HTR-8/SVneo (cell line): ENCODE data around the gene TBC1D2B.
"Not testable (repeated sequence)": the region's sequence is repeated elsewhere in the genome, so short reads cannot be mapped to it uniquely, and the experiment has no call there.

Source experiments
- DNase-seq: peaks from one replicate; pipeline ENCODE4 v3.0.0; 2011; ENCODE audit warnings: low spot score, mixed read lengths; ENCODE audit not compliant: insufficient read length
- FAIRE-seq: peaks from 2 replicates; lab custom pipeline; 2011; peaks lifted over from hg19 to GRCh38; lab: Jason Lieb, UNC

Gene TBC1D2B

DNA sequence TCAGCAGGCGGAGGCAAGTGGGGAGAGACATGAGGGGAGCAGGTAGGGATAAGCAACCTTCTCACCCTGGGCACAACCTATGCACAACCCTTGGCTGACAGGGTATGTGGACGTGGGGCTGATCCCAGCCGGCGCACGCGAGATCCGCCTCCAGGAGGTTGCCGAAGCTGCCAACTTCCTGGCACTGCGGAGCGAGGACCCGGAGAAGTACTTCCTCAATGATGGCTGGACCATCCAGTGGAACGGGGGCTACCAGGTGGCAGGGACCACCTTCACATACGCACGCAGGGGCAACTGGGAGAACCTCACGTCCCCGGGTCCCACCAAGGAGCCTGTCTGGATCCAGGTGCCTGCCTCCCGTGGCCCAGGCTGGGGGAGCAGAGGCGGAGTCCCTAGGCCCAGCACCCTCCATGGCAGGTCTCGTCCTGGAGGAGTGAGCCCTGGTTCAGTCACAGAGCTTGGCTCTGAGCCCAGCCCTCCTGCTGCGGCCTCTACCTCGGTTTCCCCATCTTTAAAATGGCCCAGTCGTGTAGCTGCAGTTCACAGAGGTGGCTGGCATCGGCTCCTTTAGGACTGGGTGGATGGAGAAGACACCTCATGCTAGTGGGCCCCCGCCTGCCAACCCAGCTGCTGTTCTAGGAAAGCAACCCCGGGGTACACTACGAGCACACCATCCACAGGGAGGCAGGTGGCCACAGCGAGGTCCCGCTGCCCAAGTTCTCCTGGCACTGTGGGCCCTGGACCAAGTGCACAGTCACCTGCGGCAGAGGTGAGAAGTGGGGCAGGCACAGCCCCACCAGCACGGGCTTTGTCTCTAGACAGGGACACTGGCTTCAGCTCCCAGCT lies 96.0 kb downstream of the TBC1D2B start:
- DNase-seq (no peak), FAIRE-seq (no peak)

DNA sequence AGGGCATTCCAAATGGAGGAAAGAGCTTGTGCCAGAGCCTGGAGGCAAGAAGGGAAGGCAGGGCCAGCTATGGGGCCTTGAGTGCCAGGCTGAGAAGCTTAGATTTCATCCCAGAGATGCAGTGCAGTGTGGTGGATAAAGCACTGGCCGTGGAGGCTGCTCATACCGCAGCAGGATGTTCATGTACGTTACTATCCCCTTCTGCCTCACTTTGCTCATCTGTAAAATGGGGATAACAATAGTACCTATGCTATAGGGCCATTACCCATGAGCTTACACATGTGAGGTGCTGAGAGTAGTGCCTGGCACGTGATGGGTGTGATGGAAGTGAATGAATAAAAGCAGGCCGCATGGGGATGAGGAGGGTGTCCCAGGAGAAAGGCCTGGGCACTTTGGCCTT lies 96.8 kb downstream of the TBC1D2B start:
- FAIRE-seq, DNase-seq: not testable (repeated sequence)

DNA sequence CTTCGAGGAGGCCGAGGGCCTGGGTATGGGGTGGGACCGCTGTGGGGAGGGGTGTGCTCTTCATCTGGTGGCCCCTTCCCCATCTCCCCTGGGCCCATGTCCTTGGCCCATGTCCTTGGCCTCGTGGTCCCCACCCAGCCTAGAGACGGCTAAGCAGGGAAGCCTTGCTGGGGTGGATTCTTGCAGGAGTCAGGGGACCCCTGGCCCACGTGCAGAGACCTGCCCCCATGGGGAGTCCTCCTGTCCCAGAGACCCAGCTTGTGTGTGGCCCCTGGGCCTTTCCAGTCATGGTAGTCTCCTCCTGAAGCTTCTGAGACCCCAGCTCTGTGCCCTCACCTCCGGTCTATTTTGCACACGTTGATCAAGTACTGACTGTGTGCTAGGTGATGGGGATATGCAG lies 97.4 kb downstream of the TBC1D2B start:
- no peak for DNase-seq
- FAIRE-seq: no peak

DNA sequence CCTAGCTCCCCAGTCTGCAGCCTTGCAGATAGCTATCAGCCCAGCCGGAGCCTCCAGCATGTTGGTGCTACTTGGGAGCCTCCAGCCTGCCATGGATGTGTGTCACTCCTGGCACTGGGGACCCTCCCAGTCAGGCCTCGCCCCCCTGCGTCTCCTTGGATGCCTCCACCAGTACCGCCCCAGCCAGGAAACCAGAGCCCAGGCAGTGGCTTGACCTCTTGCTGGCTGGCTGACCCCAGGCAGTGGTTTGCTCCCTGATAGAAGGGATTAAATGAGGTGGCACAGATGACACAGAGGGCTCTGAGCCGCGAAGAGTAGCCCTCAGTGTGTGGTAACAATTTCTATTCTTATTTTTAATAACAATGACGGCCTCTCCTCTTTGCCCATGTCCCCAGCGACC lies 98.4 kb downstream of the TBC1D2B start:
- not testable (repeated sequence) for DNase-seq

DNA sequence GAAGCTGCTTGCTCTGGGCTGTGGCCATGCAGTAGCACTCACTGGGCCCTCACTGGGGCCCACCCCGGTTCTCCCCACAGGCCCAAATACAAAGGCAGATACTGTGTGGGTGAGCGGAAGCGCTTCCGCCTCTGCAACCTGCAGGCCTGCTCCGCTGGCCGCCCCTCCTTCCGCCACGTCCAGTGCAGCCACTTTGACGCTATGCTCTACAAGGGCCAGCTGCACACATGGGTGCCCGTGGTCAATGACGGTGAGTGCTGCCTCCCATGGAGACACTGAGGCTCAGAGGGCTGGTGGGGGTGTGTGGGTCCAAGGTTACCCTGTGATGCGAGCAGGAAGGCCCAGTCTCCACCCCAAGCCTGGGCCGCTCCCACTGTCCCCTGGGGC lies 98.8 kb downstream of the TBC1D2B start:
- not testable (repeated sequence) for DNase-seq, FAIRE-seq

More for the DNA sequence above, 98.4 kb downstream of the TBC1D2B start:
- not testable (repeated sequence) for FAIRE-seq

DNA sequence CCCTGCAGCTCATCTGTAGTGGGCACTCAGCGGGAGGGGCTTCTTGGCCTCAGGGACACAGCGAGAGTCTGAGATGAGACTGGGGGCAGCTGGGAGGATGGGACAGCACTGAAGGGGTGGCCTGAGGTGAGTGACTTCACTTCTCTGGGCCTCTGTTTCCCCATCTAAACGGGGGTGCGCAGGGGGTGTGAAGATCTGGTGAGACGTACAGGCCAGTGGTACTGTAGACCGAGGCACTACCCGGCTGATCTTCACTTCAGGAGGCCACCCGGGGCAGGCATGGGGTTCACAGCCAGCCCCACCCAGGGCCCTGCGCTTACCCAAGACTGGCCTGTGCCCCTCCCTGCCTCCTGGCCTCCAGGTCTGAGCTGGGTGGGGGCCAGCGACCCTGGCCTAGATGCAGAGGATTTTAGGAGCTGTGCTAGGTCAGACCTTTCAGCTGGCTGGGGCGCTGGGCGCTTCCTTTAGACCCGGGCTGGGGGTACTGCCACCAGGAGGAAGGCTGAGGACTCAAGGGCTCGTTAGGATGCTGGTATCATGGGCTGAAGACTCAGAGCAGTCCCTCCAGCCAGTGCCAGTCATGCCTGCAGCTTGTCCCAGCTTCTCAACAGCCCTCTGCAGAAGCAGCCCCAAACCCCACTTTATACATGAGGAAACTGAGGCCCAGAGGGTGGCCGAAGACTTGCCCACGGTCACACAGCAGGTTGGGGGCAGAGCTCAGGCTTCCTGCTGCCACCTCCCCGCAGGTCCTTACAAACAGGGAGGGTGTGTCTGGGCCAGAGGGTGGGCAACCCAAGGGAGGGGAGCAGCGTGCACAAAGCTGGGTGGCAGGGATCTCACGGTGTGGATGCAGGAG lies 99.4 kb downstream of the TBC1D2B start:
- not testable (repeated sequence) for FAIRE-seq

DNA sequence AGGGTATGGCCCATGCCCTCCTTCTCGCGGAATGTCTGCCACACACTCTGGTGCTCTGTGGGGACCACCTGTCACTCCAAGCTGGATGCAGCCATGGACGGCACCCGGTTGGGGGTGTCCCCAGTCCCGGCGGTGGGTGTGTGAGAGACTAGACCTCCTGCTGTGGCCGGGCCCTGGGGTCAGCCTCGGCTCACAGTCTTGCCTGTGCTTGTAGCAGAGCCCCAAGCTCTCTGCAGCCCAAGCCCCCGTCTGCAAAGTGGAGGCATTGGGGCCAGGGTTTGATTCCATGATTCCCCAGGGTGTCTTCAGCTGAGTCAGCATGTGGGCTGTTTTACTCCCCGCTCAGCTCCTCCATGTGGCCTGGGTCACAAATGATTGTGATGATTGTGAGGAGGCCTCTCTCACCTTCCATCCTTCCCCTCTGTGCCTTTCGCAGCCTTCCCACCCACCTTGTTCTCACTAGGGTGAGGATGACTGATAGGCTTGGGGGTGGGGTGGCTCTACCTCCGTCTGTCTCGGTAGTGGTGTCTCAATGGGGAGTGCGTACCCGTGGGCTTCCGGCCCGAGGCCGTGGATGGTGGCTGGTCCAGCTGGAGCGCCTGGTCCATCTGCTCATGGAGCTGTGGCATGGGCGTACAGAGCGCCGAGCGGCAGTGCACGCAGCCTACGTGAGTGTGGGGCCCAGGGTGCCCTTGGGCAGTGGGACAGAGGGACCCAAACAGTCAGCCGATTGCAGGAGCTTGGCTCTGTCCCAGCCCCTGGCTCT lies 100.6 kb downstream of the TBC1D2B start:
- FAIRE-seq, DNase-seq: not testable (repeated sequence)

More for the DNA sequence above, 99.4 kb downstream of the TBC1D2B start:
- DNase-seq: not testable (repeated sequence)

DNA sequence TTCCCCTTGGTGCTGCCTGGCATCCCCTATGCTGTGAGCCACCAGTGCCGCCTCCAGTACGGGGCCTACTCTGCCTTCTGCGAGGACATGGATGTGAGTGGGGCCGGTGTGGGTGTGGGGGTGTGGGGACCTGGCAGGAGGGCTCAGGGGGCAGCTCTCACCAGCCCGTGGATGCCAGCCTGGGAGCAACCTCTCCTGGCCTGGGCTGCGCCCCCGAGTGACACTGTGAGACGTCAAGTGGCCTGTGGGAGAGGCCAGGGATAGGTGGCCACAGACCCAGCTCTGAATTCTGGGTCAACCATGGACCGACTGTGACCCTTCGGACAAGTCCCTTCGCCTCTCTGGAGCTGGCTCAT lies 101.4 kb downstream of the TBC1D2B start:
- DNase-seq, FAIRE-seq: not testable (repeated sequence)

DNA sequence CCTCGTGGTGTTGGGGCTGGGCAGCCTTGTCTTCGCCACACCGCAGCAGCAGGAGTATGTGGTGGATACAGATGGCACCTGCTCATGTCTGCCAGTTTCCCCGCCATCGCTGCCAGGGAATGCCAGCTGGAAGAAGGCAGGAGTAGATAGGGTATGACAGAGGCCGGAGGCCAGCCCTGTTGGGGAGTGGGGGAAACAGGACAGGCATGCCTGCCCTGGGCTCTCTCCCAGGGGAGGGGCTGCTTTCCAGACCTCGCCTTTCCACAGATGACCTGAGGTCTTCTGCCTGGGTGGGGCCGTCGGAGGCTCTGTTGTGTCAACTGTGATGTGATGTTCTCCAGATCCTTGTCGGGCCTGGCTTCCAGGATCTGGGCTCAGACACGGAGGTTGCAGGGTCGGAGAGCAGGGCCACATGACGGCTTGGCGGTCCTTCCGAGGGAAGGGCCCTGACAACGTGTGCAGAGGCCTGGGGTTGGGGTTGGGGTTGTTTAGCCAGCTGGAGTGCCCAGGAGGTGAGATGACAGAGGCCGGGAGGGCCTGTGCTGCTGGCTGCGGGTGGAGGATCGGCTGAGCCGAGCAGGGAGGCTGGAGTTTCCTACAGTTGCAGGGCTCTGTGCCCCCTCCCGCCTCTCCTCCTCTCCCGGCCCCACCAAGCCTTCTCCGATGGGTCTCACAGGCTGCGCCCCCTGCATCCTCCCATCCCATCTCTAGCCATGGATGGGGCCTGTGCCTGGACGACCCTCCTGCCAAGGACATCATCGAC lies 102.0 kb downstream of the TBC1D2B start:
- DNase-seq (no peak), FAIRE-seq (no peak)

DNA sequence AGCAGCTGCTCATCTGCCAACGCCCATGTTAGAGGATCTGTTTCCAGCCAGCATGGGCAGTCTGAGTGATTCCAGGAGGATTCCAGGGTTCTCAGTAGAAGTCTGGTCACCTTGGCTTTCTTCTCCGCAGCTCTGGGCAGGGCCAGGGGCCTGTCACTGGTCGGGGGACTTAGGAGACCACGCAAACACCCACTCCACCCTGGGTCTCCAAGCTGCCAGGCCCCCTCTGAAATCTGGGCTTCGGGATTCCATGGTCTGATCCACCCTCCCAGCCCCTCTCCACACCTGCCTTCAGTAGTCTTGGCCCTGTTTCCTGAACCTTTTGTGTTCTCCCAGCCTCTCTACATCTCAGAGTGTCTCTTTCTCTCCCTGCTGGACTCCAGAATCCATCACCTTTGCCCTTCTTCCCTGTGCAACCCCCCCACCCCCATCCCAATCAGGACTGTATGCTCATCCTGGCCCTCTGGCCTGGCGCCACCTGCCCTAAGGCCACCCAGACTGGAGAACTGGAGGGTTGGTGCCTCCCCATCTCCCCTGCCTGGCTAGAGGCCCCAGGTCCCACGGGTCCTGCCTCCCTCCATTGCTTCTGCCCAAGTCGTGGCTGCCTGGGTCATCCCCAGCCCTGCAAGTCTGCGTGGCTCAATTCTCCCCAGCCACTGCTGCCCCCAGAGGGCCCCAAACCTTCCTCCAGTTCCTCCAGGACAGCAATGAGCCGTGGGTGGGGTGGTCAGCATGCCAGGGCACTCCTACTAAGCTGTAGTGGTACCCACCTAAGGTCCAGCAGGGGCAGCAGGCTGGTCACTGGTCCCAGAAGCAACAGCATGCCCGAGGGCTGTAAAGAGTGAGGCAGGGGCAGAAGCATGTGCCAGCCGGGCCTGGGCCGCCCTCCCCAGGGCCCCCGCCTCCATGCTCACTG lies 102.8 kb downstream of the TBC1D2B start:
- DNase-seq (no peak), FAIRE-seq (no peak)

DNA sequence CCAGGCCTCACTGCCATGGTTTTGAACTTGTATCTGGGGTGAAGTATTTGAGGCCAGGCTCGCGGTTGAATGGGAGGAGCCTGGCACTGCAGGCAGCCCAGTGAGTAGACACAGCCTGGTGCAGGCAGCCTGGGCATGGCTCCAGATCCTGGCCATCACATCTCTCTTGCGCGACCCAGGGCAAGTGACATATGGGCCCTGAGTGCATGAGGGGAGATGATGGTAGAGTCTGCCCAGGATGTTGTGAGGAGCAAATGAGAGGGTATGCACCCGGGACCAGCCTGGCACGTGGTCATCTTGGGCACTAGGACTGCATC lies 103.5 kb downstream of the TBC1D2B start:
- FAIRE-seq (no peak), DNase-seq (no peak)

DNA sequence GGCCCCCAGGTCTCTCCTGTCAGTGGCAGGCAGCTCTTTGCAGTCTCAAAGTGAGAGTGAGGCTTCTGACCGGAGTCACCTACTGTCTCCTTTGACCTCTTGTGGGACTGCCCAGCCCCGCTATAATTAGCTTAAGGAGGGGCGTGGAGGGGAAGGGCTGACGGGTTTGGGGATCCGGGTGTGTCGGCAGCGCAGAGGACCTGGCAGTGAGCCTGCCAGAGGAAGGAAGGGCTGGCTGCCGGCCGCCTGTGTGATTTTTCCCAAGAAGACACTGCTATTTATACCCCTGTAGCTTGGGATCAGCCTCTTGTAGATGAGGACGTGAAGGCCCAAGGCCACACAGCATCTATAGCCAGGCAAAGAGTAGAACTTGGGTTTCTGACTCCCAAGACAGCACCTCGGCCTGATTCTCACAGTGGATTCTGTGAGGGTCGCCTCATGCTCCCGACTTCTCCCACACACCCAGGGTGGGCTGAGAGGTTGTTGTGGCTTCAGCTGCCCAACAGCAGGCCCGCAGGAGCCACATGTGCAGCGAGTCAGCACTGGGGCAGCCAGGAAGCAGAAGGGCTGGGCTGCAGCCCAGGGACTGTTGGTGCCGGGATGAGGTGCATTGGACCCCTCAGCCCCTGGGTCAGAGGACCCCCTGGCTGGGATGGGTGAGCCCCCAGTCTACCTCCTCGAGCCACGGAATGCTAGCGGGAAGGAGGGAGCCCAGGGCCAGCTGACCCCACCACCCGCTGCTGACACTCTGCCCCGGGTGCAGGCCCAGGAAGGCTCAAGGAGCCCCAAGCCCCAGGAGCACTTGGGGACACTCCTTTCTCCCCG lies 104.0 kb downstream of the TBC1D2B start:
- DNase-seq, FAIRE-seq: not testable (repeated sequence)

DNA sequence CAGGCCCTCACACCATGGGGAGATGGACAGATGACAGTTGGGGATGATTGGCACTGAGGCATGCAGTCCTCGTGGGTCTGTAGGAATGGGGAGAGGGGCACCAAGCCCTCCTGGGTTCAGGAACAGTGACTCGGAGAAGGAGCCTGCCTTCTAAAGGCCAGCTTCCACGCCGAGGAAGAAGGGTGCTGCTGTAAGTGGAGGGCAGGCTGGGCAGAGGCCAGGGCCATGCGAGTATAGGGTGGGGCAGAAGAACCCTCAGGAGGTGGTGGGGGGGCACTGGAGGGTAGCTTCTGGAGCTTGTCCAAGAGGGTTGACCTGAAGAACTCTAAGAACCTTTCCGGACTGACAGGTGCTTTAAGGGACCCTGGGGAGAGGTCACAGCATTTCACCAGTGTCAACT lies 104.8 kb downstream of the TBC1D2B start:
- FAIRE-seq, DNase-seq: not testable (repeated sequence)

DNA sequence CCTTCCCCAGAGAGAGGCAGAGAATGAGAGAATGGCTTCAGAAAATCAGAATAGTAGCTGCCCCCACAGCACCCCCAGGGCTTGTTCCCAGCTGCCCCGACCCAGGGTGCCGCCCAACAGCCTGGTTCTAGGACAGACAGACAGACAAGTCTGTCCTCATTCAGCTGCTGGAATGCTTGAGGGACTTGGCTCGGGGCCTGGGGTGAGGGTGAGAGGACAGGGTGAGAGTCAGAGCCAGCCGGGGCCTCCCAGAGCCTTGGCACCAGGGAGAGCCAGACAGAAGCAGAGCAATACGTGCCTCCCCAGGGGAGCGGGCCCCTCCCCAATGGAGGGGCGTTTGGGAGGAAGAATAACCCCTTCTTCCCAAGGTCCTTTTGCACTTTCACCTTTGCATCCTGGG lies 105.6 kb downstream of the TBC1D2B start:
- not testable (repeated sequence) for DNase-seq

DNA sequence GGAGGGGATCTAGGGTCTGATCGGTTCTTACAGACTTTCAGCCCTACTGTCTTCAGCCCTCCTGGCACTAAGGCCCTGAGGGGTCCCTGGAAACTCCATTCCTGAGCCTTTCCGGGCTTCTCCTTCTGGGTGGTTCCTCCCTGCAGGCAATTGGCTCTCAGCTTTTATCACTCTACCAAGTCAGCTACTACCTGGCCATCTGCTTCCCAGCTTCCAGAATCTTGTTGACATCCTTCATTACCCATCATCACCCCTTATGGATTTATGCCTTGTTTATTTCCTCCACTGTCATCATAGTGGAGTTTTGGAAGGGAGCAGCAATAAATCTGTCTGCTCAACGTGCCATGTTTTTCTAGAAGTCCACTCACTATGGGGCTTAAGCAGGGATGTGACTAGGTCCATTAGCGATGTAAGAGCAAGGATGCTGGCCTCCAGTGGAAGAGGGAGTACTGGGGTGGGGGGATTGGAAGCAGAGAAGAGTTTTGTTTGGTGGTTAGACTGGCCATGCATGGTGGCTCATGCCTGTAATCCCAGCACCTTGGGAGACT lies 106.6 kb downstream of the TBC1D2B start:
- FAIRE-seq, DNase-seq: not testable (repeated sequence)

More for the DNA sequence above, 105.6 kb downstream of the TBC1D2B start:
- FAIRE-seq: not testable (repeated sequence)

DNA sequence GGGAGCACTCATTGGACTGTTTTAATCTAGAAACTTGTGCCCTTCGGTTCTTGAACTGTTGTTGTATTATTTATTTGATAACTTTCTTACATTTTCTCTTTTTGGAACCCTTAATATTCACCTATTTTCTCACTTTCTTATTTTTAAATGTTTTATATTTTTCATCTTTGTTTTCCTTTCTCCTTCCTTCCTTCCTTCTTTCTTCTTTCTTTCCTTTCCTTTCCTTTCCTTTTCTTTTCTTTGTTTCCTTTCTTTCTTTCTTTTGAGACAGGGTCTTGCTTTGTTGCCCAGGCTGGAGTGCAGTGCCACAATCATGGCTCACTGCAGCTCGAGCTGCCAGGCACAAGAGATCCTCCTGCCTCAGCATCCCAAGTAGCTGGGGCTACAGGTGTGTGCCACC lies 108.5 kb downstream of the TBC1D2B start:
- DNase-seq (no peak), FAIRE-seq (no peak)

DNA sequence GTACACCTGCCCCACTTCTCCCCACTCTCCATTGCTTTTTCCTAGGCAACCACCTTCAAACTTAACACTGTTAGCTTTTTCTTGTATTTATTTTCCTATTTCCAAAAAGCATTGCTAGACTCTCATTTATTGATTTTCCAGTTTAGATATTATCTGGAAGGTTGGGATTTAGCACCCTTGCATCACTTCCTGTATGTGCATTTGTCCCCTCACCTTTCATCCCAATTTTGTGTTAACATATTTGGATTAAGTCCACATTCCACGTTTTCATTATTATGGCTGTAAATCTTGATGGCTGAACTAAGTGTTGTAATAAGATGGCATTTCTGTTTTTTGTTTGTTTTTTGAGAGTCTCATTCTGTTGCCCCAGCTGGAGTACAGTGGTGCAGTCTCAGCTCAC lies 109.7 kb downstream of the TBC1D2B start:
- FAIRE-seq (no peak), DNase-seq (no peak)
